ENCODE results near the gene AP2A2. TPM values are rescaled to one million over a fixed set of nuclear protein-coding genes. Genes with fewer than 3 reads are reported as not detected.

AP2A2 gene
- total RNA-seq, 2 donors from 2014 or later: 58.1 to 58.6 TPM

- no peak for DNase-seq
- intact Hi-C loops (cut with DNase I): no loop called here
- ATAC-seq: no peak
Observed at GRCh38 chr11:1001617-1002405, 76.1 kb downstream of the AP2A2 start.

DNA sequence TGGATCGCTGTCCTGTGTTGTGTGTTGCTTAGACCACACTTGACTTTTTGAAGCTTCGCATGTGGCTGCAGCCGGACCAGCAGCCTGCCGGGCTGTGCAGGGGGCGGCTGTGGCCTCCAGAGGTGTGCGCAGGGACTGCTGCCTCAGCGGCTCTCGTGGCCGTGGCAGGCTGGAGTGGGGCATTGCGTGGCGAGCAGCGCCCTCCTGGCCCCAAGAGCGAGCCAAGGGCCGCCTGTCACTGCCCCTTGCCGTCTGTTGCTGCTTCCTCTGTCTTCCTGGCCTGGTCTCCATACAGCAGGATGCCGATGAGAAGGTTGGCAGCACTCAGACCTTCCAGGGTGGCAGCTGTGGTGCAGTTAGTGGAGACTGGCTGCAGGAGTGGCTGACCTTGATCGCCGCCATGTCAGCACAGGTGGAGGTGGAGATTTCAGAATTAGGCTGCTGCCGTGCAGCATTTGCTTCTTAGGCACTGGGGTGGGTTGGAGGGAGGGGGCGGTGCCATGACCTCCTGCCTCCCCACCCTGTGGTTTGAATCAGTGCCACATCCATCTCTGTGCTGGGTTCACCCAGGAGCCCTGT is 76.8 kb downstream of the AP2A2 start:
- no peak for ATAC-seq
- no peak for DNase-seq
- intact Hi-C loops (cut with DNase I): no loop called here

- intact Hi-C loops (cut with DNase I): no loop called here
- ATAC-seq (no peak), DNase-seq (no peak)
Observed at GRCh38 chr11:1003159-1003558, 77.5 kb downstream of the AP2A2 start.

DNA sequence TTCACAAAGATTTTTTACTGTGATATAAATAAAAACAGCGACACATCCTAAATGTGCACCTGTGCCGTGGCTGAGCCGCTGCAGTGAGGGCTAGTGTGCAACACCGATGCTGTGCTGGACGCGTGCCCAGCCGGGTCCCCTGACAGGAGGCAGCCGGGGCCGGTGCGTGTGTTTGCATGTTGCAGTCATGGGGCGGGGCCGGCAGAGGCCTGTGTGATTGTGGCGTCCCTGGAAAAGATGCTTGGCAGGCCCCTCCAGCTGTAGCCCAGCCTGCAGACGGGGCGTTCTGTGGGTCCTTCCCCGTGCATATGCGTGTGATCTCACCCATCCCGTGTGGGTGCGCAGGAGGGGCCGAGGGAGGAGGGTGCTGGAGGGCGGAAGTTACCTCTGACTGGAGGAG is 80.3 kb downstream of the AP2A2 start:
- intact Hi-C loops (cut with DNase I): no loop called here
- no peak for ATAC-seq
- no peak for DNase-seq

DNA sequence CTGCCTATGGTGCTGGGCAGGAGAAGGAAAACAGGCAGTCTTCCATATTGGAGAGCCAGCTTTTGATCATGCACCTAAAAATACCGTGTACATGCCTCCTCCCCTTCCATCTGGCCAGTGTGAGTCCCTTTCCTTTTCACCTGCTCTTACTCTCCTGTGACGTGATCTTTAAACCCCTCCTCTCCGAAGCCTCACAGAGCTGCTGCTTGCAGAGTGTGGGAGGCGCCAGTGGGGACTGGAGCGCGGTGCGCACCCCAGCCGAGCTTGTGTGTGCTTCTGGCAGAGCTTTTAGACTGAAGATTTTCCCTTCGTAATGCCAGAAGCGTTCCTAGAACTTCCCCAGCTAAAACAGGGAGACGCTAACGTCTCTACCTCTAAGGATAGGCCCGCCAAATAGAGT is 81.1 kb downstream of the AP2A2 start:
- no peak for ATAC-seq
- intact Hi-C loops (cut with DNase I): no loop called here
- DNase-seq: no peak

DNA sequence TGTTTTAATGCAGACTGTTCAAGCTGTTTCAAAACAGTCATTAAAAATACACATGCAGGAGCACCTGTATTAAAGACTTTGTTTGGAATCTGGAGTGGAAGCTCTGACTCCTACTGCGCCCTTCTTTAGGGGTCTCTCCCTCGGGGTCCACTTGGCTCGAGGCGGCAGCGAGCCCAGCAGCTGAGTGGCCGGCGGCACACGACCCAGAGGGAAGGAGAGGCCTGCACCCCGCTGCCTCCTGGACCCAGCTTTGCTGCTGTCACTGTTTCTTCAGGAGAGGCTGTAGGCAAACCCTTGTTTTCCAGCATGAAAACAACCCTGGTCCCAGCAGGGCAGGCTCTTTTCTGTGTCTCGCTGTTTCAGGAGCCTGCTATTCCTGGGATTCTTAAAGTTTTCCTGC is 81.6 kb downstream of the AP2A2 start:
- intact Hi-C loops (cut with DNase I): no loop called here
- DNase-seq (no peak), ATAC-seq (no peak)

DNA sequence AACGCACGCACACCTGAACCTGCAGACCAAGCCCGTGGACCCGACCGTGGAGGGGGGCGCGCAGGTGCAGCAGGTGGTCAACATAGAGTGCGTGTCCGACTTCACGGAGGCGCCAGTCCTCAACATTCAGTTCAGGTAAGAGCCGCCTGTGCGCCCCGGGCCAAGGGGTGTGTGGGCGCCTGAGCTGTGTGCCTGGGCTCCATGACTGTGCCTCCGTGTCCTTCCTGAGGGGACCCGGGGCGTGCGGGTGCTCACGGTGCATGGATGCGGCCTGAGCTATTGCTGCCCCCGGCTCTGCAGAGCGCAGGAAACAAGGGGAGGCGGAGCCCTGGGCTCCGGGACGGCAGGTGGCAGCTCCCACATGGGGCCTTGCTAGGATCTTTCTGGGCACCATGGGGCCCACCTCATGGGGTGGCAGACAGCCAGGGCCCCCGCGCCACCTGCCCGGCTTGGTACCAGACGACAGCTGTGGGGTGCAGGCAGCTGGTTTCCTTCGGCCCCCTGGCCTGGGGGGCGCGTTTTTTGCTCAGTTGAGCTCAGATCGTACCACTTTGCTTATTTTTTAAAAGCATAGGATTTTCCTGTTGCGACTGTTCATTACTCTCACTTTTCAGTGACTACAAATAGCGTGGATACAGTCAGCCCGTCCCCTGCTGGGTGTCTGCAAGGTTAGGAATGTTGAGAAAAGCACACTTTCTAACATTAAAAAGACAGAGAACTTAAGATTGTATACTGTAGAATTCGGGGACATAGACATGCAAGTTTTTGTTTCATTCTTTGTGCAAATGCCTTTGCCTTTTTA is 82.5 kb downstream of the AP2A2 start:
- DNase-seq (no peak), ATAC-seq (no peak)
- intact Hi-C loops (cut with DNase I): no loop called here

- intact Hi-C loops (cut with DNase I): no loop called here
- ATAC-seq (no peak), DNase-seq (no peak)
Observed at GRCh38 chr11:1008803-1009145, 83.1 kb downstream of the AP2A2 start.

DNA sequence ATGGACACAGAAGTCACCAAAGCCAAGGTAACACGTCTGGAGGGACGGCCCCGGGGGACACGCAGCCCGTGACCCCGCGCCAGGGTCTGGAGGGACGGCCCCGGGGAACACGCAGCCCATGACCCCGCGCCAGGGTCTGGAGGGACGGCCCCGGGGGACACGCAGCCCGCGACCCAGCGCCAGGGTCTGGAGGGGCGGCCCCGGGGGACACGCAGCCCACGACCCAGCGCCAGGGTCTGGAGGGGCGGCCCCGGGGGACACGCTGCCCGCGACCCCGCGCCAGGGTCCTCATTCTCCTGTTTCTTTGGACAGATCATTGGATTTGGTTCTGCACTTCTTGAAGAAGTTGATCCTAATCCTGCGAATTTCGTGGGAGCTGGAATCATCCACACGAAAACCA is 83.7 kb downstream of the AP2A2 start:
- intact Hi-C loops (cut with DNase I): no loop called here
- no peak for ATAC-seq
- no peak for DNase-seq

DNA sequence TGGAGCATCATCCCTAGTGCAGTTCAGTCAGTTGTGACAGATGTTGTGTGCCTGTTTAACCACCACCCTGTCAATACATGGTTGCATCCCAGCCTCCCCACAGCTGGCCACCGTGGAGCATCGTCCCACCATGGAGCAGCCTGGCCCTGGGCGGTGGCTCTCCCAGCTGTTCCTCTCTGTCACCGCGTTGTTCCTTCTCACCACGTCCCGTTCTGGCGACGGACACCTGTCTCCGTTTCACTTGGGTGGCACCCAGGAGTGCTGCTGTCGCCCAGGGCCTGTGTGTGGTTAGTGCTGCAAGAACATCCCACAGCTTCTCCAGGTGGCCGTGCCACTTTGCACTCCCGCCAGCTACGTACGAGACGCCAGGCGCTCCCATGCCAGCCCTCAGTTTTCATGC is 84.3 kb downstream of the AP2A2 start:
- intact Hi-C loops (cut with DNase I): no loop called here
- DNase-seq (no peak), ATAC-seq (no peak)

GRCh38 chr11:1010551-1011319 is 85.1 kb downstream of the AP2A2 start:
- ATAC-seq: no peak
- DNase-seq: no peak
- intact Hi-C loops (cut with DNase I): no loop called here

DNA sequence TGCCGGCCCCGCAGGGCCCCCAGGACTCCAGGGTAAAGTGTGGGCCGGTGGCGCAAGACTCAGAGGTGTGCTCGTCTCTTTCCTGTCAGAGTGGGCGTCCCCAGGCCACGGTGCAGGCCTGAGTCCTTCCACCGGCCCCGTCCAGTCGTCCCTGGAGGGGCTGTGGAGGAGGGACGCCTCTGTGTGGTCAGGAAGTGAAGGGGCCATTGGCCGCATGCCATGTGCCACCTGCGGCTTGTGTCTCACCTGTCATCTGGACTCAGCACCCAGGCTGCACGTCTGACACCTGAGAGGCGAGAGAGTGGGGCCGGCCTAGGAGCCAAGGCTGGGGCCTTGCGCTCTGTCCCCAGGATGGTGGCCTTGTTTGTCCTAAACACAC is 85.6 kb downstream of the AP2A2 start:
- DNase-seq (no peak), ATAC-seq (no peak)
- intact Hi-C loops (cut with DNase I): no loop called here

DNA sequence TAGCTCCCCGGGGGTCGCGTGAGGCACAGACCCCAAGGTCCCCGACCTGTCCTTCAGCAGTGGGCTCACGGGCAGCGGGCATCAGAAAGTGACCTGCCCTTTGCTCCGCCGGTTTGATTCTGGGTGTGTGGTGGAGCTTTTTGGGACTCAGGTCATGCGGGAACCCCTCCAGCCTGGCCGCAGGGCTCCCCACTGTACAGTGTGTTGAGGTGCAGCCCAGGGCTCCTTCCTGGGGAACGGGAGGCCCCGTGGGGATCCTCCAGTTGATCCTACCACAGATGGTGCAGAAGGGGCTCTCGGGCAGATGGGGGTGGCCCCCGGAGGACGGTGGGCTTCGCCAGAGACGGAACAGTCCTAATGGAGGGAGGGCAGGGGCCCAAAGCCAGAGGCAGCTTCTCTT is 86.6 kb downstream of the AP2A2 start:
- DNase-seq (no peak), ATAC-seq (no peak)
- intact Hi-C loops (cut with DNase I): no loop called here

DNA sequence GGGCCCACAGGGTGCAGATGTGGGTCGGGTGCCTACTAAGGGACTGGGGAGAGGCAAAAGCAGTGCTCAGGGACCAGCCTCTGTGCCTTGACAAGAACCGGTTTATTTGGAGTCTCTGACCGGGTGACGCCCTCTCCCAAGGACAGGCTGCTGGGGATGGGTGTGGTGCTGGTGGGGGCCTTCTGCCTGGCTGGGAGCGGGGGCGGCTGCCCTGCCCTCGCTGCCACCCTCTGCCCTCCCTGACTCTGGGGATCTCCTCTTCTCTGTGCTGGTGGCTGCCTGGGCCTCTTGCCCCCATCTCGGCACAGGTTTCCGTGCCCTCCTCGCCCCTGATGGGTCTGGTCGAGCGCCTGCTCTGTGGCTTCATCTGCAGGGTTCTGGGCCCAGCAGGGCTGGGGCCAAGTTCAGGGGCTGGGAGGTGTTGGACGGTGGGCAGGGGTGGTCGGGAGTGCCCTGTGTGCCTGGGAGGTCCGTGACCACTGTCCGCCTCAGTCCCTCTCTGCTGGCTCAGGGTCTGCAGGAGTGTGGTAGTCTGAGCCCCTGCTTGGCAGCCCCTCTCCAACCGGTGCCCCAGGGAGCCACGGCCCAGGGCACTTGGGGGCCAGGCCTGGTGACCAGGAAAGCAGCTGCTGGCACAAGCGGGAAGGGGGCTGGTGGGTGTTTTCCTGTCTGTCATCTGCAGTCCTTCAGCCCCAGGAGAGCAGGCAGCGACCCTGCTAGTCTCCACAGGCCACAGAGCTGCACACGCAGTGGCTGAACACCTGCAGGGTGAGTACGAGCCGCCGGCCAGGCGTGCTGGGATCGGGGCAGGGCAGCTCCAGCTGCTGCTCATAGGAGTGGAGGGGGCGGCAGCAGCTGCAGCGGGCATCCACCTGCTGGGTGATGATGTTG is 87.3 kb downstream of the AP2A2 start:
- DNase-seq (no peak), ATAC-seq (no peak)
- intact Hi-C loops (cut with DNase I): no loop called here

- no peak for DNase-seq
- ATAC-seq: no peak
- intact Hi-C loops (cut with DNase I): no loop called here
Observed at GRCh38 chr11:1013631-1013935, 87.9 kb downstream of the AP2A2 start.

DNA sequence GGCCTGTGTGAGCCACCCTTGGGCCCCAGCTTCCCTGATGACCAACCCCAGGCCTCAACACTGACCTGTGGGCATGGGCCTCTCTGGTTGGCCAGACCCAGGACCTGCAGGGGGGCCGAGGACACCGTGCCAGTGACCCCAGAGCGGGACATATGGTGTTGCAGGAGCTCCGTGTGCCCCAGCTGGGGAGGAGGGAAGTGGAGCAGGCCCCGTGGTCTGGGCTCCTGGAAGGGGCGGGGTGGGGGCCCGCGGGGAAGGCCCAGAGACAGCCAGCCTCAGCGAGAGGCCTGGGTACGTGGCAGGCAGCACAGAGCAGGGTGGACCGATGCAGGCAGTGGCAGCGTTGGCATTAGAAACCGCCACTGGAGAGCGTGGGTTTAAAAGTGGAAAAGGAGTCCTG is 88.6 kb downstream of the AP2A2 start:
- DNase-seq: no peak
- intact Hi-C loops (cut with DNase I): no loop called here
- ATAC-seq: no peak

DNA sequence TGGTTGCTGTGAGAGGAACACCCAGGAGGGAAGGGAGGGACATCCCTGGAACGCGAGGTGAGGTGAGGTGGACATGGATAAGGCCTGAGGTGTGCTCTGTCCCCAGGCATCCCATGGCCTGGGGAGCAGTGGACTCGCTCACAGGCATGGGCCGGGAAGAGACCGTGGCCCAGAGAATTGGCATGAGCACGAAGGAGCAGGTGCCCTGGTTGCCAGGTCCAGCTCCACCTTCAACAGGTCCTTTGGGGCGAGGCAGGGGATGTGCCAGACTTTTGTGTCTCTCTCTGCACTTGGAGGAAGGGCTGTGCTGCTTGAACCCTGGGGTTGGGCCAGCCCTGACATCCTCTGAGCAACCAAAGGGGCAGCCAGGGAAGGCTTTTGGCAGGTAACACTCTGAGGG is 89.4 kb downstream of the AP2A2 start:
- intact Hi-C loops (cut with DNase I): no loop called here
- DNase-seq (no peak), ATAC-seq (no peak)

GRCh38 chr11:1015826-1016545 is 90.3 kb downstream of the AP2A2 start:
- intact Hi-C loops (cut with DNase I): no loop called here
- ATAC-seq (no peak), DNase-seq (no peak)

Data from left cardiac atrium (tissue), 4 donors.